HCT116 (cell line): ENCODE measurements around the gene FOXK1.
"Not testable (repeated sequence)": the region's sequence is repeated elsewhere in the genome, so short reads cannot be mapped to it uniquely, and the experiment has no call there.

Source experiments
- CBX3 ChIP-seq: IDR thresholded peaks from 2 replicates; pipeline ENCODE4 v1.6.1; 2012; ENCODE audit warnings: low read depth
- CEBPB ChIP-seq: IDR thresholded peaks from 2 replicates; pipeline ENCODE4 v1.6.1; 2012; ENCODE audit warnings: low read depth
- CTCF ChIP-seq, 3 experiments: fragments of 200-600 bp in 1 of 3; sonication (generic) in 1 of 3; IDR thresholded peaks in 2 of 3; conservative IDR thresholded peaks in 1 of 3; 2 replicates each; pipeline ENCODE4 v1.5.1; 2012 to 2017; ENCODE audit warnings: low read depth in 2 of 3, low read length in 2 of 3, antibody characterized with exemption in 1 of 3, borderline replicate concordance in 1 of 3, control low read depth in 1 of 3, mild to moderate bottlenecking in 1 of 3, mixed read lengths in 1 of 3, mixed run types in 1 of 3, moderate library complexity in 1 of 3; ENCODE audit not compliant: insufficient read depth in 1 of 3
- JUND ChIP-seq: IDR thresholded peaks from 2 replicates; pipeline ENCODE4 v1.6.1; 2012
- POLR2A ChIP-seq: IDR thresholded peaks from 2 replicates; pipeline ENCODE4 v1.7.0; 2011; ENCODE audit warnings: borderline replicate concordance; ENCODE audit not compliant: insufficient read depth, insufficient read length; ENCODE audit errors: extremely low read depth
- RAD21 ChIP-seq: IDR thresholded peaks from 2 replicates; pipeline ENCODE4 v1.6.1; 2012; ENCODE audit warnings: low read depth, mild to moderate bottlenecking
- SIN3A ChIP-seq: IDR thresholded peaks from 2 replicates; pipeline ENCODE4 v1.6.1; 2012; ENCODE audit warnings: low read depth

DNA sequence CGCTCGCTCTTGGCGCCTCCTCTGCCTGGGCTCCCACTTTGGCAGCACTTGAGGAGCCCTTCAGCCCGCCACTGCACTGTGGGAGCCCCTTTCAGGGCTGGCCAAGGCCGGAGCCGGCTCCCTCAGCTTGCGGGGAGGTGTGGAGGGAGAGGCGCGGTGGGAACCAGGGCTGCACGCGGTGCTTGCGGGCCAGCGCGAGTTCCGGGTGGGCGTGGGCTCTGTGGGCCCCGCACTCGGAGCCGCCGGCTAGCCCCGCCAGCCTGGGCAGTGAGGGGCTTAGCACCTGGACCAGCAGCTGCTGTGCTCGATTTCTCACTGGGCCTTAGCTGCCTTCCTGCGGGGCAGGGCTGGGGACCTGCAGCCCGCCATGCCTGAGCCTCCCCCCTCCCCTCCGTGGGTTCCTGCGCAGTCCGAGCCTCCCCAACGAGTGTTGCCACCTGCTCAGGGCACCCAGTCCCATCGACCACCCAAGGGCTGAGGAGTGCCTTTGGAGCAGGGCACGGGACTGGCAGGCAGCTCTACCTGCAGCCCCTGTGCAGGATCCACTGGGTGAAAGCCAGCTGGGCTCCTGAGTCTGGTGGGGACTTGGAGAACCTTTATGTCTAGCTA lies 111.4 kb downstream of the FOXK1 start:
- TF ChIP-seq CTCF (IDR thresholded peaks at IDR 0.05 in 2 of 3, conservative IDR thresholded peaks at IDR 0.05 in 1 of 3; ENCODE audit: borderline replicate concordance in 1 of 3, insufficient read depth in 1 of 3, low read depth in 2 of 3, low read length in 2 of 3); RAD21; POLR2A; JUND; CBX3; SIN3A; CEBPB: not testable (repeated sequence)
